Esophagus (tissue), 2 donors: ENCODE data around the gene B4GALNT4. TPM values are rescaled to one million over a fixed set of nuclear protein-coding genes. Genes with fewer than 3 reads are reported as not detected.
"Not testable (repeated sequence)": the region's sequence is repeated elsewhere in the genome, so short reads cannot be mapped to it uniquely, and the experiment has no call there.

Experiments used
- H3K27ac ChIP-seq, 2 donors: one replicate each; pipeline ENCODE4 v1.5.1; 2013; ENCODE audit warnings: low read depth in 2 of 2, mild to moderate bottlenecking in 2 of 2, inconsistent platforms in 1 of 2, low read length in 1 of 2, moderate library complexity in 1 of 2
- H3K27me3 ChIP-seq, 2 donors: one replicate each; pipeline ENCODE4 v1.6.1; 2013; ENCODE audit warnings: low read length in 2 of 2, control low read depth in 1 of 2, mild to moderate bottlenecking in 1 of 2; ENCODE audit not compliant: insufficient read depth in 2 of 2, control insufficient read depth in 1 of 2
- H3K36me3 ChIP-seq, 2 donors: one replicate each; pipeline ENCODE4 v1.6.1; 2013; ENCODE audit warnings: low read length in 1 of 2; ENCODE audit not compliant: control insufficient read depth in 2 of 2, insufficient read depth in 2 of 2
- H3K4me1 ChIP-seq, 2 donors: one replicate each; pipeline ENCODE4 v1.6.1; 2013; ENCODE audit warnings: low read length in 1 of 2; ENCODE audit not compliant: control insufficient read depth in 2 of 2, insufficient read depth in 2 of 2
- H3K4me3 ChIP-seq, 2 donors: one replicate each; pipeline ENCODE4 v1.5.1; 2013; ENCODE audit warnings: low read length in 2 of 2, mild to moderate bottlenecking in 2 of 2, low read depth in 1 of 2, moderate library complexity in 1 of 2
- H3K9me3 ChIP-seq, 2 donors: one replicate each; pipeline ENCODE4 v1.6.1; 2013; ENCODE audit warnings: mild to moderate bottlenecking in 2 of 2, low read depth in 1 of 2, low read length in 1 of 2, moderate library complexity in 1 of 2; ENCODE audit not compliant: control insufficient read depth in 2 of 2, insufficient read depth in 1 of 2
- WGBS, 2 donors: extraction: QIAGEN DNeasy Blood & Tissue Kit; methylation state at CpG; one replicate each; pipeline ENCODE4 v1.1.7; 2013; 5-methylcytosine and 5-hydroxymethylcytosine counted together
- polyA plus RNA-seq, 2 donors: library from polyadenylated mRNA; stranded (reverse); fragments of 200-250 nt; gene quantifications; one replicate each; pipeline ENCODE4 v1.2.3, GENCODE V29; 2013
- donor health status: healthy with polysubstance abuse.
- donor health status: Bipolar disorder and iron deficiency.

Gene B4GALNT4
- polyA plus RNA-seq, result 1 to 10 TPM; 5.0 to 5.2 TPM

DNA sequence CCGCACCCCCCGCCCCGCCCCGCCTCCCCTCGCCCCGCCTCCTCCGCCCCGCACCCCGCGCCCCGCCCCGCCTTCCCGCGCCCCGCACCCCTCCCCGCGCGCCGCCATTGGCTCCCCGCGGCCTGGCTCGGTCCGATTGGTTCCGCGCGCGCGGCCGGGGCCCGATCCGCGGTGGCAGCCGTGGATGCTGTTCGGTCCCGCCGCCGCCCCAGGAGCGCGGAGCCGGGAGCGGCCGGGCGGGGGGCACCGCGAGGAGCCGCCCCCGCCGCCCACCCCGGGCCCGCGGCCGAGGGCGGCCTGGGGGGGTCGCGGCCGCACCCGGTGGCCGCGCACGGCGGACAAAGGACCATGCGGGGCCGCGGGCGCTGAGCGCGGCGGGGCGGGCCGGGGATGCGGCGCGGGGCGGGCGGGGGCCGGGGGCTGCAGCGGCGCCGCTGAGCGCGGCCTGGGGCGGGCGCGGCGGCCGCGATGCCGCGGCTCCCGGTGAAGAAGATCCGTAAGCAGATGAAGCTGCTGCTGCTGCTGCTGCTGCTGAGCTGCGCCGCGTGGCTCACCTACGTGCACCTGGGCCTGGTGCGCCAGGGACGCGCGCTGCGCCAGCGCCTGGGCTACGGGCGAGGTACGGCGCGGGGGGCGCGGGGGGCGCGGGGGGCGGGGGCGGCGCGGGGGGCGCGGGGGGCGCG lies at the start of gene B4GALNT4:
TSS of gene B4GALNT4 (plus strand) at position 164 of the 683 bp plus-strand sequence. CDS start at position 469, 305 bp downstream.
- WGBS, 2 donors, result 1 to 2% methylated on average over 20 to 116 of the region's 118 CpGs
- no peaks in the 10 kb centered on the region for H3K36me3 ChIP-seq
- peak within 1 kb of the TSS in 1 of 2 donors; percentile 41 for H3K4me3 ChIP-seq
- H3K27me3 ChIP-seq, result peaks cover 0 to 15% of the 10 kb centered on the region in 2 donors
- peaks cover 0 to 7% of the 10 kb centered on the region in 2 donors for H3K4me1 ChIP-seq
- H3K9me3 ChIP-seq, result no peaks in the 10 kb centered on the region
- H3K27ac ChIP-seq, result no peak within 1 kb of the TSS

- H3K9me3 ChIP-seq, H3K4me1 ChIP-seq, H3K36me3 ChIP-seq, H3K27me3 ChIP-seq: not testable (repeated sequence)
- WGBS, 2 donors, result 6 to 29% methylated on average over 7 to 9 of the region's 10 CpGs
- Histone ChIP-seq H3K27ac (peak overlapping the region; percentile 87 to 92), H3K4me3 (peak overlapping the region; percentile 62 to 85)
These were observed 49.4 kb upstream of the B4GALNT4 start for GRCh38 chr11:319888-320273.

DNA sequence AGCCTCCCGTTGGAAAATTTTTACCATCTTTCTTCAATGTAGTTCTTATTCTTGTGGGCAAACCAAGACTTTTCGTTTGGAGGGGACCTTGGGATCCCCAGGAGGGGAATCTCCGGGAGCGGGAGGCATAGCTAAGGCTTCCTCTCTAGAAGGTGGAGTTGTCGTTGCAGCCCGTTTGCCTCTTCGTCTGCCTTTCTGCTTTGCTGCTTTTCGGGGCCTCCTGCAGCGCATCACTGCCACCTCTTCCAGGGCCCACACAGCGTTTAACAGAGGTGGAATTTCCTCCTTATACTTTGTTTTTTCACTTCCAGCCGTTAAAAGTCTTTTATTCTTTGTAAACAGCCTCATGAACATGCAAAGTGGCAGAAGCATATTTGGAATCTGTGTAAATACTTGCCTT lies 45.1 kb upstream of the B4GALNT4 start:
- H3K9me3 ChIP-seq, result no peaks in the 10 kb centered on the region
- peak overlapping the region in 1 of 2 donors; percentile 42 for H3K27ac ChIP-seq

GRCh38 chr11:324593-325517 lies 44.4 kb upstream of the B4GALNT4 start:
- H3K9me3 ChIP-seq, H3K4me3 ChIP-seq, H3K27me3 ChIP-seq, H3K36me3 ChIP-seq, H3K4me1 ChIP-seq: not testable (repeated sequence)
- H3K27ac ChIP-seq, result peak overlapping the region in 1 of 2 donors; percentile 82
- 68 to 69% methylated on average over 26 to 28 of the region's 34 CpGs for WGBS, 2 donors

More for the DNA sequence above, 45.1 kb upstream of the B4GALNT4 start:
- Histone ChIP-seq H3K4me1 (peaks cover 3 to 4% of the 10 kb centered on the region in 2 donors), H3K4me3 (no peak overlapping the region), H3K27me3 (no peaks in the 10 kb centered on the region), H3K36me3 (no peaks in the 10 kb centered on the region)
- 71 to 76% methylated on average over 11 of the region's 11 CpGs for WGBS, 2 donors

DNA sequence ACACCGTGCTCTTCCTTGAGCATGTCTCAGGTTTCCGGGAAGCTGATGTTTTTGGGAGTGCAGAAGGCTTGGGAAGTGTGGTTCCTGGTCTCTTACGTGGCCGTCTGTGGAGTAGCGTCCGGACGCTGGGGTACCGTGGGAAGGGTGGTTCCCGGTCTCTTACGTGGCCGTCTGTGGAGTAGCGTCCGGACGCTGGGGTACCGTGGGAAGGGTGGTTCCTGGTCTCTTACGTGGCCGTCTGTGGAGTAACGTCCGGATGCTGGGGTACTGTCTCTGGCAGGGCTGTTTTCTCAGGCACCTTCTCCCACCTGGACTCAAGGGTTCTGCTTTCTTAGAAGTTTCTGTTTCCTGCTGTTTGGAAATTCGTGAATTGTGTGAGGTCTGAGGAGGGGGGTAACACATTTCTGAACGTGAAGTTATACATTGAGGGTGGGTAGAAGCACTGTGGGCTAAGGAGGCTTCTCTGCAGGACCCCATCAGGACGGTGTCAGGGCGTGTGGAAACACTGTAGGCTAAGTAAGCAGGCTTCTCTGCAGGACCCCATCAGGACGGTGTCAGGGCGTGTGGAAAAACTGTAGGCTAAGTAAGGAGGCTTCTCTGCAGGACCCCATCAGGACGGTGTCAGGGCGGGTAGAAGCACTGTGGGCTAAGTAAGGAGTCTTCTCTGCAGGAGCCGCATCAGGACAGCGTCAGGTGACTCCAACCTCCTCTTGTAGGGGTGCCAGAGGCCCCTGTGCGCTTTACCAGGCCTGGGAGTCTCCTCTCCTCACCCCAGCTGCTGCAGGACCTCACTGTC lies 43.3 kb upstream of the B4GALNT4 start:
- peaks cover 3 to 7% of the 10 kb centered on the region in 2 donors for H3K4me1 ChIP-seq
- peak overlapping the region; percentile 83 for H3K27ac ChIP-seq
- H3K4me3 ChIP-seq, result no peak overlapping the region
- no peaks in the 10 kb centered on the region for H3K36me3 ChIP-seq
- no peaks in the 10 kb centered on the region for H3K9me3 ChIP-seq
- H3K27me3 ChIP-seq, result no peaks in the 10 kb centered on the region
- 88% methylated on average over 30 of the region's 30 CpGs for WGBS, 2 donors

GRCh38 chr11:326592-326841 lies 42.8 kb upstream of the B4GALNT4 start:
- H3K27me3 ChIP-seq, result no peaks in the 10 kb centered on the region
- 63 to 67% methylated on average over 6 of the region's 6 CpGs for WGBS, 2 donors
- peak overlapping the region; percentile 83 for H3K27ac ChIP-seq
- no peak overlapping the region for H3K4me3 ChIP-seq
- no peaks in the 10 kb centered on the region for H3K36me3 ChIP-seq
- no peaks in the 10 kb centered on the region for H3K9me3 ChIP-seq
- H3K4me1 ChIP-seq, result peaks cover 3 to 7% of the 10 kb centered on the region in 2 donors

DNA sequence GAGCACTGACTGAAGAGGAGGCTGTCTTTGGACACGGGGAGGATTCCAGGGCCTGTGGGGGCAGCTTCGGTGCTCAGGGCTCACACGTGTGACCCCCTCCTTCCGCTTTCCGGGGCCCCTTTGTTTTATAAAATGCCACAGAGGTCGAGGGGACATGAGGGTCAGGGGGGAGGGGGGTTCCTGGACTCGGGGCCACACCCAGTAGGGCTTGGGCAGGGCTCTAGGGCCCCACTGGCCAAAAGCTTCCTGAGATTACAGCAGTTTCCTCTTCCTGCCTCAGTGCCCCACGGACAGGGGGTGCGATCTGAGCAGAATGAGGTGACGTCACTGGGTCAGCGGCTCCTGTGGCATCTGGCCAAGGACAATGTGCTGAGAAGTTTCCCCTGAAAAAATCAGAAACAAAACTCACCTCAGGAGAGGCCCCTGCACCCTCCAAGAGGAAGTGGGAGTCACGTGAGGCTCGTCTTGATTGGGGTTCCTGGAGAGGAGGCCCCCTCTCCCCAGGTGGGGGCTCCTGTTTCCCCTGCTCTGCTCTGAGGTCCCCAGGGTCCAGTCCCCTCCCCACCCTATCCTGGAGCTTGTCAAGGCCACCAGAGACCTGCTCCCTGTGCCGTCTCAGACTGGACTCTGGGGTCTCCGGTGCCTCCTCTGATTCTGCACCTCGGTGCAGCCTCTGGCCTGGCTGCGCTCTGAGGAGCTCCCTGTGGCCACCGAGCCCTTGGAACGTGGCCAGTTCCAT lies 42.3 kb upstream of the B4GALNT4 start:
- H3K4me3 ChIP-seq, result no peak overlapping the region
- H3K4me1 ChIP-seq, result peaks cover 3 to 7% of the 10 kb centered on the region in 2 donors

DNA sequence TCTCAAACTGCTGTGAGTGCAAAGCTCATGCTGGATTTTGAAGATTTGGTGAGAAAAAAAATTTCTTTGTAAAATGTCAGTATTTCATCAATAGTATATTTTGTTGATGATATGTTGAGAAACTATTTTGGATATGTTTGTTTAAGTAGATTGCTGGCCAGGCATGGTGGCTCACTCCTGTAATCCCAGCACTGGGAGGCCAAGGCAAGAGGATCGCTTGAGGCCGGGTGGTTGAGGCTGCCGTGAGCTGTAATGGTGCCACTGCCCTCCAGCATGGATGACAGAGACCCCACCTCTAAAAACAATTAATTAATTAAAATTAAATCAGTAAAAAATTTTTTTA lies 41.7 kb upstream of the B4GALNT4 start:
- Histone ChIP-seq H3K27me3 (no peaks in the 10 kb centered on the region), H3K36me3 (no peaks in the 10 kb centered on the region), H3K9me3 (no peaks in the 10 kb centered on the region), H3K4me1 (peaks cover 3 to 7% of the 10 kb centered on the region in 2 donors), H3K27ac (peak overlapping the region; percentile 78 to 83), H3K4me3 (no peak overlapping the region)
- WGBS, 2 donors, result 96% methylated on average over 3 of the region's 3 CpGs

More for the DNA sequence above, 42.3 kb upstream of the B4GALNT4 start:
- Histone ChIP-seq H3K9me3 (no peaks in the 10 kb centered on the region), H3K27ac (peak overlapping the region; percentile 83), H3K36me3 (no peaks in the 10 kb centered on the region), H3K27me3 (no peaks in the 10 kb centered on the region)
- WGBS, 2 donors, result 29 to 39% methylated on average over 19 of the region's 19 CpGs

DNA sequence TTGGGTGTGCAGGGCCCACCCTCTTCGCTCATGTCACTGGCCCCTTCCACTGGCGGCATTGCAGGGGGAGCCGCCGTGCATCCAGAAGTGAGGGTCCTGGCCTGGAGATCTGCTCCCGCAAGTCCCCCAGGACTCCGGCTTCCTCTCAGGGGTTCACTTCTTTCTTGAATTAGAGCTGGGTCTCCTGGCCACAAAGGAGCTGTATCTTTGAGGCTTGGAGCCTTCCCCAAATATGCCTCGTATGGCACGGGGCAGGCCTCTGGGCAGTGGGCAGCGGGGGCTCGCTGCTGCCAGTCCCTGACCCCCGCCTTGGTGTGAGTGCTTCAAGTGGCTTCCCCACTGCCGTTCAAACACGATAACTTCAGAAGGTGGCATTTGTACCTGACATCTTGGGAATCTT lies 41.3 kb upstream of the B4GALNT4 start:
- Histone ChIP-seq H3K9me3 (no peaks in the 10 kb centered on the region), H3K4me3 (no peak overlapping the region), H3K4me1 (peaks cover 6 to 7% of the 10 kb centered on the region in 2 donors), H3K27ac (no peak overlapping the region), H3K27me3 (no peaks in the 10 kb centered on the region), H3K36me3 (no peaks in the 10 kb centered on the region)
- 97 to 98% methylated on average over 13 of the region's 13 CpGs for WGBS, 2 donors
